Gastrocnemius medialis (tissue), 4 donors: ENCODE data around the gene FNDC3B.

ENCODE experiments used
- CTCF ChIP-seq, 5 experiments: fragments of 450-650 bp in 3 of 5; fragments of 200-600 bp in 2 of 5; sonication (generic) in 2 of 5; IDR thresholded peaks in 4 of 5; conservative IDR thresholded peaks in 1 of 5; 1 replicate in 4 of 5; 2 replicates in 1 of 5; pipeline ENCODE4 v1.5.1; 2016 to 2019; ENCODE audit warnings: antibody characterized with exemption in 5 of 5, mild to moderate bottlenecking in 3 of 5, moderate library complexity in 3 of 5
- POLR2A ChIP-seq, 2 donors: fragments of 450-650 bp; IDR thresholded peaks; one replicate each; pipeline ENCODE4 v1.6.1; 2017; ENCODE audit warnings: antibody characterized with exemption in 2 of 2, mild to moderate bottlenecking in 2 of 2, moderate library complexity in 2 of 2

- TF ChIP-seq CTCF (IDR thresholded peaks at IDR 0.05 in 4 of 5, conservative IDR thresholded peaks at IDR 0.05 in 1 of 5) (no peak), POLR2A (IDR thresholded peaks at IDR 0.05) (no peak)
These were observed 337.5 kb downstream of the FNDC3B start for GRCh38 chr3:172376881-172377280.
